BJ (cell line): ENCODE measurements around the gene SYNPO. TPM values are rescaled to one million over a fixed set of nuclear protein-coding genes. Genes with fewer than 3 reads are reported as not detected.

Source experiments
- CTCF ChIA-PET: fragments of 350-600 bp; formaldehyde crosslinking; extraction: SDS; loops from one replicate; lab custom pipeline; 2021; ENCODE audit warnings: antibody characterized with exemption, inconsistent platforms; lab: Yijun Ruan, JAX
- POLR2A ChIA-PET: fragments of 300-600 bp; sonication (Branson Sonifier 250); formaldehyde crosslinking; extraction: SDS; loops from one replicate; lab custom pipeline; 2021; ENCODE audit warnings: antibody characterized with exemption; lab: Charles Lee
- DNase-seq: peaks from one replicate; pipeline ENCODE4 v3.0.0-alpha.2; 2011; ENCODE audit warnings: low read depth
- H3K27me3 ChIP-seq: 2 replicates; pipeline ENCODE4 v1.6.0; 2011; ENCODE audit warnings: low read length; ENCODE audit not compliant: control insufficient read depth, insufficient read depth
- H3K36me3 ChIP-seq: 2 replicates; pipeline ENCODE4 v1.5.1; 2011; ENCODE audit warnings: low read length; ENCODE audit not compliant: control insufficient read depth, insufficient read depth
- H3K4me3 ChIP-seq: 2 replicates; pipeline ENCODE4 v1.5.1; 2011; ENCODE audit warnings: low read depth, mild to moderate bottlenecking, control low read depth, low read length
- polyA plus RNA-seq: library from polyadenylated mRNA; depleted of rRNA; stranded (reverse); fragments of >200 nt; gene quantifications from 2 replicates; pipeline ENCODE4 v1.2.3, GENCODE V29; 2011
- TF ChIP-seq, protein P1 (sequence below): IDR thresholded peaks from 2 replicates; pipeline ENCODE4 v1.5.1; 2011; ENCODE audit warnings: low read depth, mild to moderate bottlenecking, control low read depth, inconsistent platforms, low read length, moderate library complexity; ENCODE audit not compliant: insufficient read depth

The SYNPO gene
- polyA plus RNA-seq, 1 experiment = 8.4 TPM

DNA sequence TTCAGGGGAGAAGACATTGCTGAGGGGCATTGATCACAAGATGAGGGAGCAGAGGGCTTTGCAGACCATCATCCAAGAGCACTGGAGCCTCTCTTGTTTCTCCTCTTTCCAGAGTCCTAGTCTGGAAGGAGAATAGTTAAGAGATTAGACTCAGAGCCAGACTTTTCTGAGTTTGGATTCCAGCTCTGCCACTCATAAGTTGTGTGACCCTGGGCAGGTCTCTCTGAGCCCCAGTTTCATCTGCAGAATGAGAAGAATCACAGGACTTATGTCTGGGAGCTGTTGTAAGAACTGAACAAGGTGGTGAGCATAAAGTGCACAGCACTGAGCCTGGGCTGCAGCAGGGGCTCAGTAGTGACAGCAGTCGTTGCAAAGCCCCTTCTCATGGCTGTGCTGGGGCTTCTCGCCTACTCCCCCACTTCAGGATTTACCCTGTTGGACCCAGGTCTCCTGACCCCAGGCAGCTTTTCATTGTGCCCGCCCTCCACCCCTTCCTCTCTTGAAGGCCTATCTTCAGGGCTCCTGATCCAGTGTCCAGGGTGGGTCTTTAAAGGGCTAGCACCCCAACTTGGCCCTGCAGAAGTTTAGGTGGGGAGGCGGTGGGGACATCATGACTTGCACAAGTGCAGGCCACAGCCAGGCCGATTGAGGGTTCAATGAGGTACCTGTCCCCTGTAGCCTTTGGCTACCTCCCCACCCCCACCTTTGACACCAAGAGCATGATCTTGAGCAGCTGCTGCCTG lies 1.5 kb downstream of the SYNPO start:
- no peaks in the 10 kb centered on the region for H3K27me3 ChIP-seq
- POLR2A ChIA-PET = interaction anchor here (0.6 kb wide), 1 partner anchor 49 kb away, joined by 3 read pairs; no protein-coding TSS in a partner anchor
- H3K4me3 ChIP-seq = peak overlapping the region; percentile 50
- DNase-seq = no peak
- CTCF ChIA-PET = interaction anchor here (0.8 to 8.5 kb wide), 10 partner anchors 10 to 192 kb away, joined by 3 to 60 read pairs (median 3); partner anchors contain the start of genes RBM22 and RPS14
- H3K36me3 ChIP-seq = no peaks in the 10 kb centered on the region
- TF ChIP-seq, protein P1, sequence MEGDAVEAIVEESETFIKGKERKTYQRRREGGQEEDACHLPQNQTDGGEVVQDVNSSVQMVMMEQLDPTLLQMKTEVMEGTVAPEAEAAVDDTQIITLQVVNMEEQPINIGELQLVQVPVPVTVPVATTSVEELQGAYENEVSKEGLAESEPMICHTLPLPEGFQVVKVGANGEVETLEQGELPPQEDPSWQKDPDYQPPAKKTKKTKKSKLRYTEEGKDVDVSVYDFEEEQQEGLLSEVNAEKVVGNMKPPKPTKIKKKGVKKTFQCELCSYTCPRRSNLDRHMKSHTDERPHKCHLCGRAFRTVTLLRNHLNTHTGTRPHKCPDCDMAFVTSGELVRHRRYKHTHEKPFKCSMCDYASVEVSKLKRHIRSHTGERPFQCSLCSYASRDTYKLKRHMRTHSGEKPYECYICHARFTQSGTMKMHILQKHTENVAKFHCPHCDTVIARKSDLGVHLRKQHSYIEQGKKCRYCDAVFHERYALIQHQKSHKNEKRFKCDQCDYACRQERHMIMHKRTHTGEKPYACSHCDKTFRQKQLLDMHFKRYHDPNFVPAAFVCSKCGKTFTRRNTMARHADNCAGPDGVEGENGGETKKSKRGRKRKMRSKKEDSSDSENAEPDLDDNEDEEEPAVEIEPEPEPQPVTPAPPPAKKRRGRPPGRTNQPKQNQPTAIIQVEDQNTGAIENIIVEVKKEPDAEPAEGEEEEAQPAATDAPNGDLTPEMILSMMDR = no peak

DNA sequence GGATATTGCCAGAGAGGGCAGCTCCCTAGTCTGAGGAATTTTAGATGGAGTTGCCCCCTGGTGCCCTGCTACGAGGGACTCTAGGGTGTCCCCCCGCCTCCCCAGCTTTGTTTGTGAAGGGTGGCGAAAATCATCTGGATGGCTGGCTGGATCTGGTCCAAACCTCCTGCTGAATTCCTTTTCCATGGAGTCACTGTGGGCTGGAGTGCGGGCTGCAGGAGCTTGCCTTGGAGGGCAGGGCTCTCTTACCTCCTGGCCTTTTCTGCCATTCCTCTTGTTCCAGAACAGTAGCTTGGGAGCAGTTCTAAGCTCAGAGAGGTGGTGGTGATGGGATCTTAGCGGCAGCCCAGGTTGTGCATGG lies 2.1 kb downstream of the SYNPO start:
- H3K27me3 ChIP-seq = no peaks in the 10 kb centered on the region
- no peaks in the 10 kb centered on the region for H3K36me3 ChIP-seq
- CTCF ChIA-PET = interaction anchor here (0.8 to 8.5 kb wide), 11 partner anchors 9 to 193 kb away, joined by 3 to 60 read pairs (median 4); partner anchors contain the start of genes RBM22 and RPS14
- peak; percentile 53 for DNase-seq
- TF ChIP-seq, protein P1 = no peak
- H3K4me3 ChIP-seq = peak overlapping the region; percentile 50
- POLR2A ChIA-PET = interaction anchor here (0.6 kb wide), 2 partner anchors 50 to 73 kb away, joined by 3 read pairs; no protein-coding TSS in a partner anchor

DNA sequence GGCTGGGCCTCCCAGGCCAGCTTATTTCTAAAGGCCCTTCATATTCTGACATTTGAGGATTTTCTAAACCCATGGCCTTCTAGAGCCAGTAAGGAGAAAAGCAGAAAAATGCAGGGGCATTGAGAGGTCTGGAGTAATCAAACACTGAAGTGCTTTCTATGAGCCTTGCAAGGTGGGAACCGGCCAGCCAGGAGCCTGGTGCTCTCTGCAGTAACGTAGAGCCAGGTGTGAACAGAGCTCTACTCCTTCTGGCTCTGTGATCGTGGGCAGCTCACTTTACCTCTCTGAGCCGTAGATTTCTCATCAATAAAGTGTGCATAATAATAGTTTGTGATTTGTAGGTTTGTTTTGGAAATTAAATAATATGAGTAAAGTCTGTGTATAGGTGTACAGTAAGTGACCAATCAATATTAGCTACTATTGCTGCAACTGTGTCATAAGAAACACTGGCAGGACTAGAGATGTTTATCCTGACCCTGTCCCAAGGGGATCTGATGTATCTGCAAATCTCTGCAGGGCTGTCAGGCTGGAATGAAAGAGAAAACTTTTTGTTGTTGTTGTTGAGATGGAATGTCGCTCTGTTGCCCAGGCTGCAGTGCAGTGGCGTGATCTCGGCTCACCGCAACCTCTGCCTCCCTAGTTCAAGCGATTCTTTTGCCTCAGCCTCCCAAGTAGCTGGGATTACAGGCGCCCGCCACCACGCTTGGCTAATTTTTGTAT lies 2.7 kb downstream of the SYNPO start:
- DNase-seq = no peak
- Histone ChIP-seq H3K27me3 (no peaks in the 10 kb centered on the region), H3K36me3 (peaks cover 3% of the 10 kb centered on the region), H3K4me3 (peak overlapping the region; percentile 16)
- TF ChIP-seq, protein P1 = no peak
- ChIA-PET POLR2A (interaction anchor here (0.6 kb wide), 1 partner anchor 74 kb away, joined by 3 read pairs; no protein-coding TSS in a partner anchor), CTCF (interaction anchor here (0.8 to 8.5 kb wide), 11 partner anchors 9 to 193 kb away, joined by 3 to 60 read pairs (median 4); partner anchors contain the start of genes RBM22 and RPS14)

- Histone ChIP-seq H3K36me3 (peaks cover 12% of the 10 kb centered on the region), H3K27me3 (no peaks in the 10 kb centered on the region), H3K4me3 (no peak overlapping the region)
- no peak for DNase-seq
- ChIA-PET POLR2A (interaction anchor here (0.7 kb wide), 1 partner anchor 9 kb away, joined by 3 read pairs; no protein-coding TSS in a partner anchor), CTCF (interaction anchor here (1.3 to 8.5 kb wide), 3 partner anchors 12 to 84 kb away, joined by 5 to 60 read pairs (median 6); no protein-coding TSS in a partner anchor)
- TF ChIP-seq, protein P1 = no peak
Measured at GRCh38 chr5:150644058-150644457, 3.6 kb downstream of the SYNPO start.
